Kidney (tissue), 14 donors: Measurements from ENCODE around the gene TMEM220. TPM values are rescaled to one million over a fixed set of nuclear protein-coding genes. Genes with fewer than 3 reads are reported as not detected.

Experiments used
- DNase-seq, 5 donors: peaks; one replicate each; pipeline ENCODE4 v3.0.0-alpha.2; 2013 to 2020
- FAIRE-seq: peaks from 2 replicates; lab custom pipeline; 2012; peaks lifted over from hg19 to GRCh38; lab: Jason Lieb, UNC
- H3K27ac ChIP-seq, 2 donors: one replicate each; pipeline ENCODE4 v1.7.0; 2013; ENCODE audit warnings: low read depth in 2 of 2, low read length in 2 of 2, inconsistent platforms in 1 of 2
- H3K27me3 ChIP-seq: one replicate; pipeline ENCODE4 v1.7.1; 2013; ENCODE audit warnings: low read length, inconsistent platforms; ENCODE audit not compliant: control insufficient read depth, insufficient read depth
- H3K36me3 ChIP-seq, 3 donors: one replicate each; pipeline versions ENCODE4 v1.7.0 to v1.7.1; 2013; ENCODE audit warnings: low read length in 3 of 3, control low read depth in 1 of 3, inconsistent platforms in 1 of 3; ENCODE audit not compliant: insufficient read depth in 3 of 3, control insufficient read depth in 2 of 3
- H3K4me1 ChIP-seq, 3 donors: one replicate each; pipeline versions ENCODE4 v1.7.0 to v1.7.1; 2013; ENCODE audit warnings: low read length in 3 of 3, inconsistent platforms in 1 of 3, low read depth in 1 of 3; ENCODE audit not compliant: control insufficient read depth in 2 of 3, insufficient read depth in 2 of 3
- H3K4me3 ChIP-seq, 3 donors: one replicate each; pipeline versions ENCODE4 v1.7.0 to v1.8.1; 2013; ENCODE audit warnings: low read length in 3 of 3, control low read depth in 1 of 3, inconsistent platforms in 1 of 3
- H3K9ac ChIP-seq, 3 donors: one replicate each; pipeline versions ENCODE4 v1.7.0 to v1.7.1; 2013; ENCODE audit warnings: low read length in 3 of 3, control low read depth in 1 of 3, inconsistent platforms in 1 of 3
- H3K9me3 ChIP-seq, 3 donors: one replicate each; pipeline versions ENCODE4 v1.7.0 to v1.7.1; 2013; ENCODE audit warnings: low read length in 3 of 3, control low read depth in 1 of 3, inconsistent platforms in 1 of 3; ENCODE audit not compliant: control insufficient read depth in 2 of 3, insufficient read depth in 1 of 3
- CTCF ChIP-seq: IDR thresholded peaks from 3 replicates; pipeline ENCODE4 v1.5.1; 2012; ENCODE audit warnings: mild to moderate bottlenecking, moderate library complexity, borderline replicate concordance; ENCODE audit not compliant: insufficient read depth; ENCODE audit errors: extremely low read depth
- intact Hi-C: fragments of 100-400 bp; cut with DNase I; formaldehyde crosslinking; loops from one replicate; pipeline ENCODE4 v1.11.1; 2022
- polyA plus RNA-seq: library from polyadenylated mRNA; stranded (reverse); fragments of 350-450 nt; fragmentation: Illumina TruSeq; extraction: RNeasy Lipid Tissue Mini Kit (QIAGEN cat#74804); gene quantifications from one replicate; pipeline ENCODE4 v1.2.3, GENCODE V29; 2014; ENCODE audit warnings: low read depth, low replicate concordance; ENCODE audit not compliant: insufficient read depth
- total RNA-seq: library from RNA; stranded (reverse); fragmentation: NEBNext Ultra II Directional; extraction: Animal tissue kit (Norgen Biotek cat#: 25700); gene quantifications from one replicate; pipeline ENCODE4 v1.2.1, GENCODE V29; 2021
- donor health status: control.
- donor health status: control.
- donor health status: control.
- donor health status: control.
- donor health status: control.
- donor health status: DM: yes; HTN: yes; CAD: no.
- donor health status: Normal renal cell carcinoma (clear cell type).

The TMEM220 gene
- total and polyA plus RNA-seq, 2 donors from 2014 or later = 13.3 to 16.4 TPM

GRCh38 chr17:10757067-10757466 is 27.2 kb upstream of the TMEM220 start:
- DNase-seq = no peak
- no peaks in the 10 kb centered on the region for H3K4me1 ChIP-seq
- H3K4me3 ChIP-seq = no peak overlapping the region
- TF ChIP-seq CTCF = no peak
- intact Hi-C loops = no loop called here
- FAIRE-seq = no peak
- no peak overlapping the region for H3K9ac ChIP-seq
- no peak overlapping the region for H3K27ac ChIP-seq
- H3K36me3 ChIP-seq = no peaks in the 10 kb centered on the region
- no peaks in the 10 kb centered on the region for H3K27me3 ChIP-seq
- no peaks in the 10 kb centered on the region for H3K9me3 ChIP-seq

- Histone ChIP-seq H3K4me1 (no peaks in the 10 kb centered on the region), H3K9ac (no peak overlapping the region), H3K36me3 (no peaks in the 10 kb centered on the region), H3K9me3 (no peaks in the 10 kb centered on the region), H3K27ac (no peak overlapping the region), H3K4me3 (no peak overlapping the region), H3K27me3 (no peaks in the 10 kb centered on the region)
- intact Hi-C loops = no loop called here
- DNase-seq = no peak
- no peak for FAIRE-seq
- TF ChIP-seq CTCF = no peak
These were observed 26.8 kb upstream of the TMEM220 start for GRCh38 chr17:10756619-10757018.

- DNase-seq (no peak), FAIRE-seq (no peak)
- no peaks in the 10 kb centered on the region for H3K27me3 ChIP-seq
- no peak overlapping the region for H3K27ac ChIP-seq
- no peaks in the 10 kb centered on the region for H3K36me3 ChIP-seq
- TF ChIP-seq CTCF = no peak
- no peaks in the 10 kb centered on the region for H3K4me1 ChIP-seq
- H3K4me3 ChIP-seq = no peak overlapping the region
- intact Hi-C loops = no loop called here
- H3K9me3 ChIP-seq = no peaks in the 10 kb centered on the region
- H3K9ac ChIP-seq = no peak overlapping the region
These were observed 26.4 kb upstream of the TMEM220 start for GRCh38 chr17:10756185-10756584.

DNA sequence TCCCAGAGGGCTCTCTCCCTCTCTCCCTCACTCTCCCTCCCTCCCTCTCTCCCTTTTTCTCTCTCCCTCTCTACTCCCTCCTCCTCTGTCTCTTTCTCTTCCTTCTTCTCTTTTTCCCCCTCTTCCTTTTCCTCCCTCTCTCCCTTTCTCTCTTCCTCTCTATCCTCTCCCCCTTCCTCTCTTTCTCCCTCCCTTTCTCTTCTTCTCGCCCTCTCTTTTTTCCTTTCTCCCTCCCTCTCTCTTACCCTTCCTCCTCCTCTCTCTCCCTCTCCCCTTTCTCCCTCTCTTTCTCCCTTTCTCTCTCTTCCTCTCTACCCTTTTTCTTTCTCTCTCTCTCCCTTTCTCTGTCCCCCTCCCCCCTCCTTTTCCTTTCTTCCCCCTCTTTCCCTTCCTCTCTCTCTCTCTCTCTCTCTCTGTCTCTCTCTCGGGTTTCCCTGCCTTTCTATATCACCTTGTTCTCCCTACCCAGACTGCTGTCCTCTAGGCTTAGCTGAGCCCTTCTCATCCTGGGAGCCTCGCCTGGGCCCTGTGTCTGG is 25.8 kb upstream of the TMEM220 start:
- Histone ChIP-seq H3K36me3 (no peaks in the 10 kb centered on the region), H3K9me3 (no peaks in the 10 kb centered on the region), H3K4me1 (no peaks in the 10 kb centered on the region), H3K27ac (no peak overlapping the region), H3K9ac (no peak overlapping the region), H3K4me3 (no peak overlapping the region), H3K27me3 (no peaks in the 10 kb centered on the region)
- DNase-seq (no peak), FAIRE-seq (no peak)
- TF ChIP-seq CTCF = no peak
- intact Hi-C loops = no loop called here
